ENCODE measurements around the gene GOLGA6L10.
A peak's percentile ranks its signal among the peaks of the same experiment; 100 is the strongest.
"Not testable (repeated sequence)": the region's sequence is repeated elsewhere in the genome, so short reads cannot be mapped to it uniquely, and the experiment has no call there.

Gene GOLGA6L10

GRCh38 chr15:82336180-82336647 is 13.1 kb downstream of the GOLGA6L10 start:
- H3K4me3 ChIP-seq (ENCODE audit: low read length): not testable (repeated sequence)
- peak; percentile 0 for DNase-seq (ENCODE audit: low read depth)

DNA sequence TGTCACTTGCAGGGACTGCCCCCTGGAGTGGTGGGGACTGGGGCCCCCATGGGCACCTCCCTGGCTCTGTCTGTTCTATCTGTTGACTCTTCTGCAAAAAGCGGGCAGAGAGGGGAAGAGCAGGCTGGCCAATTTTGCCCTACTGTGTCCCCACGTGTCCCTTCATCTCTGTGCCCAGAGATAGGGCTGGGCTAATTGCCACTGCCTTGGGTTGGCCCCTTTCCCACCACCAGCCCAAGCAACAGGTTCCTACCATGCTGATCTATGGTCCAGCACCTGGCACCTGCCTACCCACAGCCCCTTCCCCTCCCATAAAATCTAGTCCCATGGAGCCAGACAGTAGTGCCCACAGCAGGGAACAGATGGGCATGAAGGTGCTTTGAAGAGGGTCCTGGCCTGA is 14.3 kb downstream of the GOLGA6L10 start:
- not testable (repeated sequence) for H3K4me3 ChIP-seq (ENCODE audit: low read length); DNase-seq (ENCODE audit: low read depth)

- not testable (repeated sequence) for DNase-seq (ENCODE audit: low read depth); H3K4me3 ChIP-seq (ENCODE audit: low read length)
Observed at GRCh38 chr15:82334554-82334932, 14.7 kb downstream of the GOLGA6L10 start.

DNA sequence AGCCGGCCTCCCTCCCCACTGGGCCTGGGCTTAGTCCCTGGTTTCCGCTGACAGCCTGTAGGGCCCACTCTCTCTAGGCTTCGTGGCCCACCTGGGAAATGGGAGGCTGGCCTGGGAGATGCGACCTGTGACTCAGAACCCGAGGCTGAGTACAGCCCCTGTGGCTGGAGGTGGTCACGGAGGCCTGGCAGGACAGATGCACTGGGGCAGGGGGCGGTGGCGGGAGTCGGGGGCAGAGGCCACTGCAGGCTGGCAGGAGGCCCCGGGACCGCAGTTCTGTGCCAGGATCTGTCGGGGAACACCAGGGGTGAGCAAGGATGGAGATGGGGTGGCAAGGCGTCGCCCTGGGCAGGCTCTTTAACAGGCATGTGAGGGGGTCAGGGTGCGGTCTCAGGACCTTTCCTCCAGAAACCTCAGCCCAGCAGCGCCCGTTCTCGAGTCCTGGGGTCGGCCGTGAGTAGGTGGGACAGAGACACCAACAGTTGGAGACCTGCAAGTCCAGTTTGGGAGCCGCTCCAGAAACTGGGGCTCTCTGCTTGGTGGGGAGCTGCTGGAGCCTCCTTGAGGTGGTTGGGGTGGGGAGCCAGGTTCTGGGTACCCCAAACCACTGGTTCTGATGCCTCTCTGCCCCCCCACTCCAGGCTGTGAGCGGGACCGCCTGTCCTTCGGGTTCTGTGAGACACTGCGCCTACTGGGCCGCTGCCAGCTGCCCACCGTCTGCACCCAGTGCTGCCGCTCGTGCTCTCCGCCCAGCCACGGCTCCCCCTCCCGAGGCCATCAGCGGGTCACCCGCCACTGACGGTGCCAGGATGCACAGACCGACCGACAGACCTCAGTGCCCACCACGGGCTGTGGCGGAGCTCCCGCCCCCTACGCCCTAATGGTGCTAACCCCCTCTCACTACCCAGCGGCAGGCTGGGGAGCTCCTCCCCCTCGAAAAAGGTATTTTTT is 15.4 kb downstream of the GOLGA6L10 start:
- not testable (repeated sequence) for H3K4me3 ChIP-seq (ENCODE audit: low read length); DNase-seq (ENCODE audit: low read depth)

DNA sequence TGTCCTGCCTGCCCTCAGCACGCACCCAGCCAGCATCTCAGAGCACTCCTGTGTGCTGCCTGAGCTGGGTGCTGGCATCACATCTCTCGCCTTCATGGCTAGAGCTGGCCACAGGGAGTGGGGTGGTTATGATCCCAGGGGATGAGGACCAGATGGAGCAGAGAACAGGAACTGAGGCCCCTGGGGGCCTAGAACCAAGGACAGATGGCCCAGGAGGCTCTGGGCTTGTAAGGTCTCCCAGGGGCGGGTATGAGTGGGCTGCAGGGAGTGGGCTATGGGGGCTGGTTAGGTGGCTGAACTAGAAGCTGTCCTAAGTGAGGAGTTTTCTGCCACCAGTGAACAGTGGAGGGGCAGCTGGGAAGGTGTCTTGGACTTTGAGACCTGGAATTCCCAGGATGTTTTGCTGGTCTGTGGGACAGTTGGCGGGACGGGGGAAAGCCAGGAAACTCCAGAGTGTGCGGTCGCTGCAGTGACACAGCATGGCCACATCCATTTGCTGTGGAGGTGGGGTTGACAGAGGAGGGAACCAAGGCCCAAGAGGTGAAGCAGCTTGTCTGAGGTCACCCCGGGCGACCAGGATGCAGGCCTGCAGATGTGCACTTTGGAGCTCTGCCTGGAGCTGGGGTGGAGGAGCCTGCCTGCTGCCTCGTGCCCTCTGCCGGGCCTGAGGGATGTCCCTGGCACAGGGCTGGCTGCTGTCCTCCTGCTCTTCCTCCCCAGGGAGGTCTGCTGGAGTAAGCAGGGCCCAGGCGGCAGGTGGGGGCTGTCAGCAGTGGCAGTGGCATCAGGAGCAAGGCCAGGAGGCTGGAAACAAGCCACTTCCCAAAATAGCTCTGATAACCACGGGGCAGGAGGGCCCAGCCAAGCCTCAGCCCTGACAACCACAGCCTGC is 16.3 kb downstream of the GOLGA6L10 start:
- H3K4me3 ChIP-seq (ENCODE audit: low read length); DNase-seq (ENCODE audit: low read depth): not testable (repeated sequence)

DNA sequence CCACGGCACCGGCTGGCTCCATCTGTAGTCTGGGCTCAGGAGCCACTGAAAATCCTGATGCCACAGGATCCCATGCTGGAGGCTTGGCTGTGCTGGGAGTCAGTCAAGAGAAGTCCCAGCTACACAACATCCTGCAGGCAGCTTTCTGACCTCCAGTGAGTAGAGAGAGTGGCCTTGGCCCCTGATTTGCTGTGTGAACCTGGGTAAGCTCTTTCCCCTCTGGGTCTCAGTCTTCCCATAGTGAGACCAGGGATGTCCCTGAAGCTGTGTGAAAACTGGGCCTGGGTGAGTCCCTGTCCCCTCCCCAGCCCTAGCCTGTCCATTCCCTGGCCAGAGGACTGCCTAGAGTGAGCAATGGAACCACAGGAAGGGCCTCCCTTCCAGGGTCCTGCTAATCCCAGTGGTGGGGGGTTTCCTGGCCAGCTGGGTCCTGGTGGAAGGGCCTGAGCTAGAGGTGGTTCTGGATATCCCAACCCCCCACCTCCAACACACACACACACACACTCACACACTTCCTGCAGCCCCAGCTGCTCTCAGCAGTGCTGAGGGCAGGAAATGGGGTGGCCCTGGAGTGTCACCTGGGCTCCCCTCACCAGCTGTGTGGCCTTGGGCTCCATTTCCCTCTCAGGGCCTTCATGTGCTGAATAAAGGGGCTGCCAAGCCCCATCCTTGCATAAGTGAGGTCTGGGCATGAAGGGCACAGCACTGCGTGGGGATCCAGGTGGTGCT is 17.5 kb downstream of the GOLGA6L10 start:
- not testable (repeated sequence) for H3K4me3 ChIP-seq (ENCODE audit: low read length); DNase-seq (ENCODE audit: low read depth)

DNA sequence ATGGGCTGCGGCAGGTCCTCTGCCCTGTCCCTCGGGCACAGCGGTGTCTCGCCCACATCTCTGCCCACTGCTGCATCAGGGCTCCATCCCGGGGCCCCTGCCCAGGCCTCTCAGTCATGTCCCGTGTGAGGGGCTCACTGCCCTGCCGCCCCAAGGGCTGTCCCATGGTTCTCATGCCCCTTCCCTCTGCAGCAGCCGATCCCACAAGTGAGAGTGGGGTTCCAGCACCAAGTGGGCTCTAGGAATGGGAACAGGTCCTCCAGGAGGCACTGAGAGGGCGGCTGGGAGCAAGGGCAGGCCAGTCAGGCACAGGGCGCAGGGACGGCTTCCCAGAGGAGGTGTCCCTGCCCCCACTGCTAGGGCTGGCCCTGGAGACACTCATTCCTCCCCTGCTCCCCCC is 18.4 kb downstream of the GOLGA6L10 start:
- H3K4me3 ChIP-seq (ENCODE audit: low read length); DNase-seq (ENCODE audit: low read depth): not testable (repeated sequence)

DNA sequence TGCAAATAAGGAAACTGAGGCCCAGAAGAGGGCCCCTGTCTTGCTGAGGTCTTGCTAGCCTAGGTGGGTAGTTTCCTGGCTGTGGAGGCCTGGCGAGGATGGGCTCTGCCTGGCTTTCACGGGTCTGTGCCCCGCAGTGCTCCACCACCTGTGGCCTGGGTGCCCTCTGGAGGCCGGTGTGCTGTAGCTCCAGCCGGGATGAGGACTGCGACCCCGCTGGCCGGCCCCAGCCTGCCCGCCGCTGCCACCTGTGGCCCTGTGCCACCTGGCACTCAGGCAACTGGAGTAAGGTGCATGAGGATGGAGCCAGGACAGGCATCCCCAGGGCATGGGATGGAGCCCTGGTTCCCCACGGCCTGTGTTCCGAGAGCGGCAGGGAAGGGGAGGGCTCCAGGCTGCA is 20.2 kb downstream of the GOLGA6L10 start:
- DNase-seq (ENCODE audit: low read depth); H3K4me3 ChIP-seq (ENCODE audit: low read length): not testable (repeated sequence)

DNA sequence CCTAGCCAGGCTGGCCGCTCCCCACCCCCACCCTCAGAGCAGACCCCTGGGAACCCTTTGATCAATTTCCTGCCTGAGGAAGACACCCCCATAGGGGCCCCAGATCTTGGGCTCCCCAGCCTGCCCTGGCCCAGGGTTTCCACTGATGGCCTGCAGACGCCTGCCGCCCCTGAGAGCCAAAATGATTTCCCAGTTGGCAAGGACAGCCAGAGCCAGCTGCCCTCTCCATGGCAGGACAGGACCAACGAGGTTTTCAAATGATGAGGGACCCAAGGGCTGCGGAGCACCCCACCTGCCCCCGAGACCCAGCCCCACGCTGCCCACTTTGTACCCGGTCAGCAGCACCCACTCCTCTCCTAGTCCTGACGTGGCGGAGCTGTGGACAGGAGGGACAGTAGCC is 21.9 kb downstream of the GOLGA6L10 start:
- H3K4me3 ChIP-seq (ENCODE audit: low read length); DNase-seq (ENCODE audit: low read depth): not testable (repeated sequence)

- DNase-seq (ENCODE audit: low read depth): not testable (repeated sequence)
Observed at GRCh38 chr15:82326896-82327295, 22.4 kb downstream of the GOLGA6L10 start.

DNA sequence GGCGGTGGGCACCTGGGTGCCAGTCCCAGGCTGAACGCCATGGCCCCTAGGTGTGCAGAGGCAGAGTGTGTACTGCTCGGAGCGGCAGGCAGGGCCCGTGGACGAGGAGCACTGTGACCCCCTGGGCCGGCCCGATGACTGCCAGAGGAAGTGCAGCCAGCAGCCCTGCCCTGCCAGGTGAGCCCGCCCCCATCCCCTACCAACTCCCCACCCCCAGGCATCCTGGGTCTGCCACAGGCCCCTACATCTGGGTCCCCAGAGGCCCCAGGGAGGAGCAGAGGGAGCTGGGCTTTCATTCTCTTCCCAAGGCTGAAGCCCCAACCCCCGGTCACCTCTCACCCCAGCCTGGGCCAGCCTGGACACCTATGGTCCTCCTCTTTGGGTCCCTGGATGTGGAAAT is 23.6 kb downstream of the GOLGA6L10 start:
- DNase-seq (ENCODE audit: low read depth); H3K4me3 ChIP-seq (ENCODE audit: low read length): not testable (repeated sequence)

More at GRCh38 chr15:82326896-82327295, 22.4 kb downstream of the GOLGA6L10 start:
- not testable (repeated sequence) for H3K4me3 ChIP-seq (ENCODE audit: low read length)

DNA sequence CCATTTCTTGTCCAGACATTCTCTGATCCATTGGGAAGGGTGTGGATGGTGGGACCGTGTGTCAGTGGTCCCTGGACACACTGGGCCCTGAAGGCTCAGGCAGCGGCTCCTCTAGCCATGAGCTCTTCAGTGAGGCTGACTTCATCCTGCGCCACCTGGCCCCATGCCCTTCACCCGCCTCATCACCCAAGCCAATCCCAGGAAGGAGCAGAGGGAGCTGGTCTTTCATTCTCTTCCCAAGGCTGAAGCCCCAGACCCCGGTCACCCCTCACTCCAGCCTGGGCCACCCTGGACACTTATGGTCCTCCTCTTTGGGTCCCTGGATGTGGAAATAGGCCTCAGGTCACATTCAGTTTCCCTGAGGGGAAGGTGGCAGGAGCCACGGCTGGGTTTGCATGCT is 24.4 kb downstream of the GOLGA6L10 start:
- not testable (repeated sequence) for DNase-seq (ENCODE audit: low read depth); H3K4me3 ChIP-seq (ENCODE audit: low read length)

GRCh38 chr15:82322488-82322887 is 26.8 kb downstream of the GOLGA6L10 start:
- not testable (repeated sequence) for DNase-seq (ENCODE audit: low read depth); H3K4me3 ChIP-seq (ENCODE audit: low read length)

- not testable (repeated sequence) for H3K4me3 ChIP-seq (ENCODE audit: low read length); DNase-seq (ENCODE audit: low read depth)
Observed at GRCh38 chr15:82320861-82321260, 28.4 kb downstream of the GOLGA6L10 start.

DNA sequence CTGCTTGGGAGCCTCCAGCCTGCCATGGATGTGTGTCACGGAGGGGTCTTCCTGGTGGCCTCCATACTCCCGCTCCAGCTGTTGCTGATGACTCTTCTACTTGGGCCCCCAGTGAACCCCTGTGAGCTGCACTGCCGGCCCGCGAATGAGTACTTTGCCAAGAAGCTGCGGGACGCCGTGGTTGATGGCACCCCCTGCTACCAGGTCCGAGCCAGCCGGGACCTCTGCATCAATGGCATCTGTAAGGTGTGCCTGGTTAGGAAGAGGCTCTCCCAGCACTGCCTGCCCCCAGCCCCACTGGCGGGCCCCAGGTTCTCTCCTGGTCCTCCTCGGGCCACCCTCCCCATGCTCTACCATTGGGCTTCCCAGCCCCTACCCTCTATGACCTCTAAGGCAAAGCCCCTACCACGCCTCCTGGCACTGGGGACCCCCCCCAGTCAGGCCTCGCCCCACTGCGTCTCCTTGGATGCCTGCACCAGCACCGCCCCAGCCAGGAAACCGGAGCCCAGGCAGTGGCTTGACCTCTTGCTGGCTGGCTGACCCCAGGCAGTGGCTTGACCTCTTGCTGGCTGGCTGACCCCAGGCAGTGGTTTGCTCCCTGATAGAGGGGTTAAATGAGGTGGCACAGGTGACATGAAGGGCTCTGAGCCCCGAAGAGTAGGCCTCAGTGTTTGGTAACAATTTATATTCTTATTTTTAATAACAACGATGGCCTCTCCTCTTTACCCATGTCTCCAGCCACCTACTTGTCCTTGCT is 29.6 kb downstream of the GOLGA6L10 start:
- DNase-seq (ENCODE audit: low read depth); H3K4me3 ChIP-seq (ENCODE audit: low read length): not testable (repeated sequence)

DNA sequence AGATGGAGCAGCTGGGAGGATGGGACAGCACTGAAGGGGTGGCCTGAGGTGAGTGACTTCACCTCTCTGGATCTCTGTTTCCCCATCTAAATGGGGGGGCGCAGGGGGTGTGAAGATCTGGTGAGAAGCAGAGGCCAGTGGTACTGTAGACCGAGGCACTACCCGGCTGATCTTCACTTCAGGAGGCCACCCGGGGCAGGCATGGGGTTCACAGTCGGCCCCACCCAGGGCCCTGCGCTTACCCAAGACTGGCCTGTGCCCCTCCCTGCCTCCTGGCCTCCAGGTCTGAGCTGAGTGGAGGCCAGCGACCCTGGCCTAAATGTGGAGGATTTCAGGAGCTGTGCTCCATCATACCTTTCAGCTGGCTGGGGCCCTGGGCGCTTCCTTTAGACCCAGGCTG is 31.0 kb downstream of the GOLGA6L10 start:
- H3K4me3 ChIP-seq (ENCODE audit: low read length); DNase-seq (ENCODE audit: low read depth): not testable (repeated sequence)

DNA sequence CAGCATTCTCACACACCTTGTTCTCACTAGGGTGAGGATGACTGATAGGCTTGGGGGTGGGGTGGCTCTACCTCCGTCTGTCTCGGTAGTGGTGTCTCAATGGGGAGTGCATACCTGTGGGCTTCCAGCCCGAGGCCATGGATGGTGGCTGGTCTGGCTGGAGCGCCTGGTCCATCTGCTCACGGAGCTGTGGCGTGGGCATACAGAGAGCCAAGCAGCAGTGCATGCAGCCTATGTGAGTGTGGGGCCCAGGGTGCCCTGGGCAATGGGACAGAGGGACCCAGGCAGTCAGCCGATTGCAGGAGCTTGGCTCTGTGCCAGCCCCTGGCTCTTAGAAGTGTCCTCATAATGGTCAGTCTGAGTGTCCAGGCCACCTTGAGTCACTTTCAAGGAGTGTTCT is 31.8 kb downstream of the GOLGA6L10 start:
- not testable (repeated sequence) for DNase-seq (ENCODE audit: low read depth)

More for the DNA sequence above, 31.8 kb downstream of the GOLGA6L10 start:
- not testable (repeated sequence) for H3K4me3 ChIP-seq (ENCODE audit: low read length)
